Breast epithelium (tissue), 3 donors: ENCODE data around the gene DHRS12.

Source experiments
- CTCF ChIP-seq, 3 donors: fragments of 450-650 bp; IDR thresholded peaks; one replicate each; pipeline ENCODE4 v1.5.1; 2016 to 2017; ENCODE audit warnings: antibody characterized with exemption in 3 of 3, mild to moderate bottlenecking in 3 of 3, moderate library complexity in 3 of 3
- POLR2A ChIP-seq: fragments of 450-650 bp; IDR thresholded peaks from one replicate; pipeline ENCODE4 v1.6.1; 2016; ENCODE audit warnings: antibody characterized with exemption, mild to moderate bottlenecking, moderate library complexity
- POLR2AphosphoS5 ChIP-seq, 3 donors: sonication (generic); formaldehyde crosslinking; IDR thresholded peaks; one replicate each; pipeline ENCODE4 v1.6.1; 2017; ENCODE audit warnings: antibody characterized with exemption in 3 of 3

- TF ChIP-seq CTCF (IDR thresholded peaks at IDR 0.05) = no peak
- TF ChIP-seq POLR2A = no peak
- TF ChIP-seq POLR2AphosphoS5 (IDR thresholded peaks at IDR 0.05) = no peak
Observed at GRCh38 chr13:51837016-51837415, 33.1 kb upstream of the DHRS12 start.
